Right lobe of liver (tissue), 6 donors: Measurements from ENCODE around the gene GGPS1. TPM values are rescaled to one million over a fixed set of nuclear protein-coding genes. Genes with fewer than 3 reads are reported as not detected.

Experiments used
- ATAC-seq, 4 donors: fragments of 200-7000 bp; cut with Tn5 transposase; one replicate each; pipeline ENCODE4 v1.9.1; 2020; ENCODE audit warnings: mild to moderate bottlenecking in 4 of 4, moderate library complexity in 4 of 4
- DNase-seq, 3 donors: peaks; one replicate each; pipeline ENCODE4 v3.0.0-alpha.2; 2020
- H3K27ac ChIP-seq, 3 donors: fragments of 200-600 bp; one replicate each; pipeline ENCODE4 v1.8.0; 2022
- H3K27me3 ChIP-seq, 2 donors: fragments of 200-600 bp; one replicate each; pipeline ENCODE4 v1.8.0; 2022
- H3K36me3 ChIP-seq, 4 donors: fragments of 200-600 bp; sonication (generic) in 1 of 4; one replicate each; pipeline versions ENCODE4 v1.5.1 to v1.8.0; 2017 to 2022; ENCODE audit warnings: control low read depth in 1 of 4
- H3K4me1 ChIP-seq, 4 donors: fragments of 200-600 bp; sonication (generic) in 1 of 4; one replicate each; pipeline versions ENCODE4 v1.5.1 to v1.8.0; 2017 to 2022; ENCODE audit warnings: control low read depth in 1 of 4
- H3K4me3 ChIP-seq, 3 donors: fragments of 200-600 bp; one replicate each; pipeline ENCODE4 v1.8.0; 2022
- H3K9me3 ChIP-seq, 4 donors: fragments of 200-600 bp; sonication (generic) in 1 of 4; one replicate each; pipeline versions ENCODE4 v1.5.1 to v1.8.0; 2017 to 2022; ENCODE audit warnings: control low read depth in 1 of 4
- POLR2A ChIP-seq: fragments of 450-650 bp; IDR thresholded peaks from one replicate; pipeline ENCODE4 v1.6.1; 2017; ENCODE audit warnings: antibody characterized with exemption, mild to moderate bottlenecking
- WGBS: methylation state at CpG from one replicate; pipeline ENCODE4 v1.1.6; 2018; ENCODE audit warnings: low coverage, low lambda C conversion rate; ENCODE audit not compliant: insufficient coverage; ENCODE audit errors: missing lambda C conversion rate; 5-methylcytosine and 5-hydroxymethylcytosine counted together
- intact Hi-C, 2 donors: fragments of 100-400 bp; cut with DNase I; formaldehyde crosslinking; loops; one replicate each; pipeline versions ENCODE4 v1.11.2 to v1.14.1; 2022
- total RNA-seq, 6 experiments: library from RNA; depleted of rRNA in 2 of 6; stranded (reverse); fragments of >200 nt in 2 of 6; fragmentation: NEBNext Ultra II Directional in 3 of 6; extraction: Animal tissue kit (Norgen Biotek cat#: 25700) in 3 of 6; gene quantifications; one replicate each; pipeline versions ENCODE4 v1.1.0 to v1.2.4, GENCODE V29; 2016 to 2023
- TF ChIP-seq, protein P1 (sequence below), 4 donors: fragments of 200-600 bp in 3 of 4; fragments of 450-650 bp in 1 of 4; IDR thresholded peaks; one replicate each; pipeline versions ENCODE4 v1.5.1 to v1.8.0; 2016 to 2022; ENCODE audit warnings: antibody characterized with exemption in 4 of 4, mild to moderate bottlenecking in 2 of 4
- donor health status: DM: no; HTN: yes; CAD: no.
- donor health status: DM: no; HTN: no; CAD: no.
- donor health status: DM: no; HTN: no; CAD: no.
- donor health status: DM: no; HTN: yes; CAD: no.
- donor health status: DM: no; HTN: yes; CAD: no.

Gene GGPS1
- total RNA-seq, 6 experiments from 2014 or later = 7.8 to 12.1 (median 10.6) TPM

GRCh38 chr1:235366286-235366685, 37.9 kb downstream of the GGPS1 start:
- no peak overlapping the region for H3K4me3 ChIP-seq
- no peaks in the 10 kb centered on the region for H3K36me3 ChIP-seq
- no peak for ATAC-seq
- DNase-seq = no peak
- 78% methylated on average over 5 of the region's 5 CpGs for WGBS
- TF ChIP-seq, protein P1, sequence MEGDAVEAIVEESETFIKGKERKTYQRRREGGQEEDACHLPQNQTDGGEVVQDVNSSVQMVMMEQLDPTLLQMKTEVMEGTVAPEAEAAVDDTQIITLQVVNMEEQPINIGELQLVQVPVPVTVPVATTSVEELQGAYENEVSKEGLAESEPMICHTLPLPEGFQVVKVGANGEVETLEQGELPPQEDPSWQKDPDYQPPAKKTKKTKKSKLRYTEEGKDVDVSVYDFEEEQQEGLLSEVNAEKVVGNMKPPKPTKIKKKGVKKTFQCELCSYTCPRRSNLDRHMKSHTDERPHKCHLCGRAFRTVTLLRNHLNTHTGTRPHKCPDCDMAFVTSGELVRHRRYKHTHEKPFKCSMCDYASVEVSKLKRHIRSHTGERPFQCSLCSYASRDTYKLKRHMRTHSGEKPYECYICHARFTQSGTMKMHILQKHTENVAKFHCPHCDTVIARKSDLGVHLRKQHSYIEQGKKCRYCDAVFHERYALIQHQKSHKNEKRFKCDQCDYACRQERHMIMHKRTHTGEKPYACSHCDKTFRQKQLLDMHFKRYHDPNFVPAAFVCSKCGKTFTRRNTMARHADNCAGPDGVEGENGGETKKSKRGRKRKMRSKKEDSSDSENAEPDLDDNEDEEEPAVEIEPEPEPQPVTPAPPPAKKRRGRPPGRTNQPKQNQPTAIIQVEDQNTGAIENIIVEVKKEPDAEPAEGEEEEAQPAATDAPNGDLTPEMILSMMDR (IDR thresholded peaks at IDR 0.05) = no peak
- TF ChIP-seq POLR2A = no peak
- H3K27ac ChIP-seq = peak overlapping the region in 1 of 3 donors; percentile 76
- H3K9me3 ChIP-seq = no peaks in the 10 kb centered on the region
- H3K4me1 ChIP-seq = peaks cover 0 to 9% (median 0%) of the 10 kb centered on the region in 4 donors
- intact Hi-C loops = no loop called here
- no peaks in the 10 kb centered on the region for H3K27me3 ChIP-seq

DNA sequence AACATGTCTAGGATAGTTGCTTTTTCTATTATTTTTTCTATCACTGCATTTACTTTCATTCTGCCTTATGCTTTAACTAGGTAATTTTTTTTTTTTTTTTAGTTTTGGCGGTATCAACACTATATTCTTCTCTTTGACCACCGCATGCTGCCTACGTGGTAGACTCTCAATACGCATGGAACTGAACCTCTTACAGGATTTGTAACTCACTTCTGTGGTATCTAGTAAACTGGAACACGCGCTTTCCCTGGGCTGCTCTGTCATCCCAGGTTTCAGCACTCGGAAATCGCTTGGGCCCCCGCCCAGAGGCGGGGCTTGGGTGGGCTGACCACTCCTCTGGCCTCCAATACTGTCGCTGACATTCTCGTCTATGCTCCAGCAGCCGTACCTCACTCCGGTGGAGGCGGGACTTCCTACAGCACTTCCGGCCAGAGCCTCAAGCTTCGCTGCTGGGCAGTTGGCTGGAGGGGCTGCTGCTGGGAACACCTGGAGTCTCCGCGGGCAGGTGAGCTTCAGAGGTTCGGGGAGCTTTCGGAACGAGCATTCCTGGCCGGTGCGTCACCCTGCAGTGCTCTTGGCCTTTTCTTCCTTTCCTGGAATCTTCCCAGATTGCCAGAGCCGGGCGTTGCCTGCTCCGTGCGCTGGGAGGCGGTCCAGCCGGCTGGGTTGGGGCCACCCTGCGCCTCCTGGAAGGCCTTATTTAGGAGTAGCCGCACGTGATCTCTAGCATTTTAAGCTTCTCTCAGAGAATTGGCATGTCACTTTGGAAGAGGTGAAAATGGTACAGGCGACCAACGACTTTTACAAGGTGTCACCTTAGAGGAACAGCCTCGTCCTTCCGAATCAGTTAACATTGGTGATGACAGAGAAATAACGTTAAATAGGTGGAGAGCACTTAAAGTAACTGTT, 38.9 kb downstream of the GGPS1 start, which contains the start of gene TBCE:
TSS of gene TBCE (plus strand) at position 428 of the 909 bp plus-strand sequence. CDS start 12,623 bp downstream, outside the sequence.
- H3K27ac ChIP-seq = peak within 1 kb of the TSS; percentile 65 to 76 (median 69)
- TF ChIP-seq, protein P1 (IDR thresholded peaks at IDR 0.05) = peak in 1 of 4 donors; percentile 10
- peak; percentile 88 for TF ChIP-seq POLR2A
- peak; percentile 100 for ATAC-seq
- H3K4me1 ChIP-seq = peaks cover 0 to 9% (median 0%) of the 10 kb centered on the region in 4 donors
- H3K36me3 ChIP-seq = no peaks in the 10 kb centered on the region
- no peaks in the 10 kb centered on the region for H3K27me3 ChIP-seq
- no peaks in the 10 kb centered on the region for H3K9me3 ChIP-seq
- WGBS = under 1% methylated on average over 19 of the region's 38 CpGs
- peak within 1 kb of the TSS; percentile 72 to 82 (median 73) for H3K4me3 ChIP-seq
- peak; percentile 97 to 98 (median 97) for DNase-seq
- intact Hi-C loops = no loop called here

- ATAC-seq (no peak), DNase-seq (no peak)
- intact Hi-C loops = no loop called here
- H3K27ac ChIP-seq = no peak overlapping the region
- H3K36me3 ChIP-seq = no peaks in the 10 kb centered on the region
- H3K9me3 ChIP-seq = no peaks in the 10 kb centered on the region
- H3K27me3 ChIP-seq = no peaks in the 10 kb centered on the region
- no peak overlapping the region for H3K4me3 ChIP-seq
- 65% methylated on average over 4 of the region's 5 CpGs for WGBS
- H3K4me1 ChIP-seq = peaks cover 0 to 9% (median 0%) of the 10 kb centered on the region in 4 donors
- TF ChIP-seq POLR2A = no peak
- TF ChIP-seq, protein P1 (IDR thresholded peaks at IDR 0.05) = no peak
These were observed 40.1 kb downstream of the GGPS1 start for GRCh38 chr1:235368428-235368827.

DNA sequence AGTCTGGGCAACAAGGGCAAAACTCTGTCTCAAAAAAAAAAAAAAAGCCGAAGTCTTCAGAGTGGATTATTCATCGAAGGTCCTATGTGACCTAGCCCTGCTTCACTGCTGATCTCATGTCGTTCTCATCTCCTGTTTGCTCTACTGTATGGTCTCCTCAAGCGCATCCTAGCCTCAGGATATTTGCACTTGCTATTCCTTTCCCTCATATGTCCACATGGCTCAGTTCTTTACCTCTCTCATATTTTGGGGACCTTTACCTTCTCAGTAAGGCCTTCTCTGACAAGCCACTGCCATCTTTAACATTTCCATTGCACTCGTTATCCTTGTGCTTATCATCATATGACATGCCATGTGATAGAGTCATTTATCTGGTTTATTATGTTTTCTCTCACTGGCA, 41.4 kb downstream of the GGPS1 start:
- DNase-seq (no peak), ATAC-seq (no peak)
- 84% methylated on average over 5 of the region's 5 CpGs for WGBS
- intact Hi-C loops = no loop called here
- H3K9me3 ChIP-seq = no peaks in the 10 kb centered on the region
- no peak overlapping the region for H3K27ac ChIP-seq
- no peaks in the 10 kb centered on the region for H3K27me3 ChIP-seq
- H3K4me1 ChIP-seq = peaks cover 0 to 9% (median 0%) of the 10 kb centered on the region in 4 donors
- TF ChIP-seq, protein P1 (IDR thresholded peaks at IDR 0.05) = no peak
- TF ChIP-seq POLR2A = no peak
- H3K4me3 ChIP-seq = no peak overlapping the region
- H3K36me3 ChIP-seq = no peaks in the 10 kb centered on the region
